ENCODE measurements around the gene BTBD8.

Gene BTBD8

DNA sequence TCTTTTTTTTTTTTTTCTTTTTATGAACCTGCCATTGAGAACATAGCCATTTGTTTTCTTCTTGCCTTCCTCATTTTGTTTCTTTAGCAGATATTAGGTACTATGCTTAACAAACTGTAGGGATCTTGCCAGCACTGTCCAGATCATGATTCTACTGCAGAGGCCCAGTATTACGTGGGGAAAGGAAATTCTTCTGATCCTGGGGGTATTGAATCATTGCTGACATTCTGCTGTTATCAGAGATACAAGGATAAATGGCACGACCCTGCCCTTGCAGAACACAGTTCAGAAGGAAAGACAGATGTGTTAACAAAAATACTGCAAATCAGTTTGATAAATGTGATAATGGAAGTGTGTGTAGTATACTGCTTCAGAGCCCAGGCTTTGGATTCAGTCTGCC is 56.2 kb downstream of the BTBD8 start:
- no peak for DNase-seq (ENCODE audit: low read depth)
- H3K4me3 ChIP-seq (ENCODE audit: low read depth, low read length), result no peak overlapping the region
- TF ChIP-seq, protein P1, sequence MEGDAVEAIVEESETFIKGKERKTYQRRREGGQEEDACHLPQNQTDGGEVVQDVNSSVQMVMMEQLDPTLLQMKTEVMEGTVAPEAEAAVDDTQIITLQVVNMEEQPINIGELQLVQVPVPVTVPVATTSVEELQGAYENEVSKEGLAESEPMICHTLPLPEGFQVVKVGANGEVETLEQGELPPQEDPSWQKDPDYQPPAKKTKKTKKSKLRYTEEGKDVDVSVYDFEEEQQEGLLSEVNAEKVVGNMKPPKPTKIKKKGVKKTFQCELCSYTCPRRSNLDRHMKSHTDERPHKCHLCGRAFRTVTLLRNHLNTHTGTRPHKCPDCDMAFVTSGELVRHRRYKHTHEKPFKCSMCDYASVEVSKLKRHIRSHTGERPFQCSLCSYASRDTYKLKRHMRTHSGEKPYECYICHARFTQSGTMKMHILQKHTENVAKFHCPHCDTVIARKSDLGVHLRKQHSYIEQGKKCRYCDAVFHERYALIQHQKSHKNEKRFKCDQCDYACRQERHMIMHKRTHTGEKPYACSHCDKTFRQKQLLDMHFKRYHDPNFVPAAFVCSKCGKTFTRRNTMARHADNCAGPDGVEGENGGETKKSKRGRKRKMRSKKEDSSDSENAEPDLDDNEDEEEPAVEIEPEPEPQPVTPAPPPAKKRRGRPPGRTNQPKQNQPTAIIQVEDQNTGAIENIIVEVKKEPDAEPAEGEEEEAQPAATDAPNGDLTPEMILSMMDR (IDR thresholded peaks at IDR 0.05; ENCODE audit: control insufficient read depth, extremely low read depth, insufficient read depth), result no peak

- TF ChIP-seq, protein P1 (IDR thresholded peaks at IDR 0.05; ENCODE audit: control insufficient read depth, extremely low read depth, insufficient read depth), result no peak
- DNase-seq (ENCODE audit: low read depth), result no peak
- no peak overlapping the region for H3K4me3 ChIP-seq (ENCODE audit: low read depth, low read length)
These were observed 74.8 kb downstream of the BTBD8 start for GRCh38 chr1:92154934-92155333.

DNA sequence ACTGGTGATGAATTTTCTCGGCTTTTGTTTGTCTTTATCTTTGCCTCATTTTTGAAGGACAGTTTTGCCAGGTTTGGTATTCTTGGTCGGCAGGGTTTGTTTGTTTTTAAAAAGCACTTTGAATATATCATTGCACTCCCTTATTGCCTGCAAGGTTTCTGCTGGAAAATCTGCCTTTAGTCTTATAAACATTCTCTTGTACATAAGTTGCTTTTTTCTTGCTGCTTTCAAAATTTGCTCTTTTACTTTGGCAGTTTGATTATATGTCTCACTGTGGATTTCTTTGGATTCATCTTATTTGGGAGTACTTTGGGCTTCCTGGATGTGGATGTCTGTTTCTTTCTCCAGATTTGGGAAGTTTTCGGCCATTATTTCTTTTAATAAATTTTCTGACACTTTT is 79.4 kb downstream of the BTBD8 start:
- no peak for DNase-seq (ENCODE audit: low read depth)
- TF ChIP-seq, protein P1 (IDR thresholded peaks at IDR 0.05; ENCODE audit: control insufficient read depth, extremely low read depth, insufficient read depth), result no peak
- H3K4me3 ChIP-seq (ENCODE audit: low read depth, low read length), result no peak overlapping the region

DNA sequence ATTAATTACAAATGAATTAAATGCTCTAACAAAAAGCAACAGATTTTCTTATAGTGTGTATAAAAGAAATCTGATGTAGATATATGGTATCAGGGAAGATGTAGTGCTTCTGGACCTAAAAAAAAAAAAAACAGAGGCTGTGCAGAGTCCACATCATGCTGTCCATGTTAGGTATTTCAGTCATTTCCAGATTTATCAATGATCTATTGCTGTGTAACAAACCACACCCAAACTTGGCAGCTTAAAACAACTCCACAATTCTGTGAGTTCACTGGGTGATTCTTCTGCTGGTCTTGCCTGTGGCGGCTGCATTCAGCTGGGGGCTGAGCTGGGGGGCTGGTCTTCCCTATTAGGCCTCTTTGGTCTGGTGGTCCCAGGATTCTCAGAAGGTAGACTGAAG is 85.2 kb downstream of the BTBD8 start:
- no peak overlapping the region for H3K4me3 ChIP-seq (ENCODE audit: low read depth, low read length)
- TF ChIP-seq, protein P1 (IDR thresholded peaks at IDR 0.05; ENCODE audit: control insufficient read depth, extremely low read depth, insufficient read depth), result no peak
- DNase-seq (ENCODE audit: low read depth), result no peak

DNA sequence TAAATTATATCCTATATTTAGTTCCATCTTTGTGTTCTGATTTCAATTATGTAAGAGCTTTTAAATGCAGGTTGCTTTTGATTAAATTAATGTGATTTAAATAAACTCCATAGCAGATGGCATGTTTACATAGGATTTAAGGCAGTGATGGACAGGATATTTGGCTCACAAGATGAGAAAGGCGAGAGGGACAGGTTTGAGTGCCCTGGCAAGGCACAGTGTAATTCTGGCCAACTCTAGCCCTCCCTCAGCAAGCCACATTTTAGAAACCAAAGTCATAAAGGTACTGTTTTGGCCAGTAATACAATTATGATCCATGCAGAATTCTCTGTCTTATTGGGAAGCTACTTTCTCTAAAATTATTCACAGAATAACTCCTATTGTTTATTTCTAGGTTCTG is 87.0 kb downstream of the BTBD8 start:
- TF ChIP-seq, protein P1 (IDR thresholded peaks at IDR 0.05; ENCODE audit: control insufficient read depth, extremely low read depth, insufficient read depth), result no peak
- no peak for DNase-seq (ENCODE audit: low read depth)
- no peak overlapping the region for H3K4me3 ChIP-seq (ENCODE audit: low read depth, low read length)

DNA sequence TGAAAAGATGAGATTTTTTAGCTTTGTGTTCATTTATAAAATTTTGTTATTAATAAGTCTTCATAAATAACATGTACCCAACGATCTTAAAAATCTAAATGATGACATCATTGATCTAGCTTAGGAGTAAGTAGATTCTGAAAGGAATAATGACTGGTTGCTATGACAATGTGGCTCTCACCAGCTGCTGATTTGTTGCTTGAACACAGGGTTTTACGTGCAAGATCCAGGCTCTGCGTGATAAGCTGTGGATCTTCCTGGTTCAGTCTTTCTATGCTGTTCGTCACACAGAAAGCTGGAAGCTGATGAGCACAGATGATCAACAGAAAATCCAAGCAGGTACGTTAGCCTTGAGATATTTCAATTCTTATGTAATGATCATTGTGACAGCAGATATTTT is 88.5 kb downstream of the BTBD8 start:
- TF ChIP-seq, protein P1 (IDR thresholded peaks at IDR 0.05; ENCODE audit: control insufficient read depth, extremely low read depth, insufficient read depth), result no peak
- H3K4me3 ChIP-seq (ENCODE audit: low read depth, low read length), result no peak overlapping the region
- no peak for DNase-seq (ENCODE audit: low read depth)

DNA sequence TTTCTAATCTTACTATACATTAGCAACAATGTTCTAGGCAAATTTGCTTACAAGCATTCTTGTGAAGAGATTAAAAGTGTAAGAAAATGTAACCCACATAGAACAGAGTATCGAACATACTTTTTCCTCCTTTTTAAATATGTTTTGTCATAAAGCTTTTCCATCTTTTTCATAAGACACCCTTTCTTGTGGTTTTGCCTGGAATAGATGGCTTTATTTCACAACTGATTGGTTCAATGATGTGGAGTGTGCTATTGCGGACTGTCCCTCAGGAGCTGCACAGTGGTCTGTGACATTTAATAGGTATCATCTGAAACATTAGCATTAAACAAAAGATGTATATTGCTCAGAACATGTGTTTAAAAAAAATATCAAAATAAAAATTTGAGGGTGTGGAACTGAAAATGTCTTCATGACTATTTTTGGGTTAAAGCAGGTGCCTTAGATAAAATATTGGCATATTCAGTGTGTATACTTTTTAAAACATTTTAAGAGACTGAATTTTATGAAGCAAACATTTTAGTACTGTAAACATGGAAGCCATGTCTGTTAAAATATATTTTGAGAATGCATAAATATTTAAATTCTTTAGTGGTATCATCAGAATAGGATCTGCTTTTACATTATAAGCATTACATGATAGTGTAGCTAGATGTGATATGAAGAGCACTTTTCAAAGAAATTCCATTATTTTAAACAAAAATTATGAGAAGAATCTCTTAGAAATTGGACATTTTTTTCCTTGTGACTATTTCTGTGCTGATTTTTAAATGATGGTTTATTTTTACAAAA is 89.3 kb downstream of the BTBD8 start:
- DNase-seq (ENCODE audit: low read depth), result no peak
- TF ChIP-seq, protein P1 (IDR thresholded peaks at IDR 0.05; ENCODE audit: control insufficient read depth, extremely low read depth, insufficient read depth), result no peak
- H3K4me3 ChIP-seq (ENCODE audit: low read depth, low read length), result no peak overlapping the region

Measured in LNCaP clone FGC (cell line).